ENCODE results near the gene BRMS1.

- TF ChIP-seq CTCF (IDR thresholded peaks at IDR 0.05; ENCODE audit: low read length) (no peak), EZH2 (optimal IDR thresholded peaks at IDR 0.05; ENCODE audit: low read depth, low read length) (no peak), EZH2phosphoT487 (IDR thresholded peaks at IDR 0.05; ENCODE audit: low read length) (no peak)
Measured at GRCh38 chr11:66339686-66340483, 5.0 kb downstream of the BRMS1 start.

Measured in MM.1S (cell line).